ENCODE measurements around the gene KCNK18.
"Not testable (repeated sequence)": the region's sequence is repeated elsewhere in the genome, so short reads cannot be mapped to it uniquely, and the experiment has no call there.

DNA sequence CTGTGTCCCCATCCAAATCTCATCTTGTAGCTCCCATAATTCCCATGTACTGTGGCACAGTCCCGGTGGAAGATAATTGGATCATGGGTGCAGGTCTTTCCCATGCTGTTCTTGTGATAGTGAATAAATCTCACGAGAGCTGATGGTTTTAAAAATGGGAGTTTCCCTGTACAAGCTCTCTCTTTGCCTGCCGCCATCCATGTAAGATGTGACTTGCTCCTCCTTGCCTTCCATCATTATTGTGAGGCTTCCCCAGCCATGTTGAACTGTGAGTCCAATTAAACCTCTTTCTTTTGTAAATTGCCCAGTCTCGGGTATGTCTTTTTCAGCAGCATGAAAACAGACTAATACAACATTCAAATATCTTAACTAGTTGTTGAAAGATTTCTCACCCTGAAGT is 32.8 kb downstream of the KCNK18 start:
- TF ChIP-seq, protein P1, sequence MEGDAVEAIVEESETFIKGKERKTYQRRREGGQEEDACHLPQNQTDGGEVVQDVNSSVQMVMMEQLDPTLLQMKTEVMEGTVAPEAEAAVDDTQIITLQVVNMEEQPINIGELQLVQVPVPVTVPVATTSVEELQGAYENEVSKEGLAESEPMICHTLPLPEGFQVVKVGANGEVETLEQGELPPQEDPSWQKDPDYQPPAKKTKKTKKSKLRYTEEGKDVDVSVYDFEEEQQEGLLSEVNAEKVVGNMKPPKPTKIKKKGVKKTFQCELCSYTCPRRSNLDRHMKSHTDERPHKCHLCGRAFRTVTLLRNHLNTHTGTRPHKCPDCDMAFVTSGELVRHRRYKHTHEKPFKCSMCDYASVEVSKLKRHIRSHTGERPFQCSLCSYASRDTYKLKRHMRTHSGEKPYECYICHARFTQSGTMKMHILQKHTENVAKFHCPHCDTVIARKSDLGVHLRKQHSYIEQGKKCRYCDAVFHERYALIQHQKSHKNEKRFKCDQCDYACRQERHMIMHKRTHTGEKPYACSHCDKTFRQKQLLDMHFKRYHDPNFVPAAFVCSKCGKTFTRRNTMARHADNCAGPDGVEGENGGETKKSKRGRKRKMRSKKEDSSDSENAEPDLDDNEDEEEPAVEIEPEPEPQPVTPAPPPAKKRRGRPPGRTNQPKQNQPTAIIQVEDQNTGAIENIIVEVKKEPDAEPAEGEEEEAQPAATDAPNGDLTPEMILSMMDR (IDR thresholded peaks at IDR 0.05): not testable (repeated sequence)
- not testable (repeated sequence) for TF ChIP-seq POLR2A (IDR thresholded peaks at IDR 0.05)
